Natural killer cell treated with Interleukin-12 subunit alpha and Interleukin-12 subunit beta and Interleukin-15 and Interleukin-18, amount 100 ng/mL, for 72 hours (primary cell): ENCODE measurements around the gene ARMH2. TPM values are rescaled to one million over a fixed set of nuclear protein-coding genes. Genes with fewer than 3 reads are reported as not detected.
A peak's percentile ranks its signal among the peaks of the same experiment; 100 is the strongest.
"Not testable (repeated sequence)": the region's sequence is repeated elsewhere in the genome, so short reads cannot be mapped to it uniquely, and the experiment has no call there.

Source experiments
- ATAC-seq, 2 donors: fragments of 150-1000 bp; cut with Tn5 transposase in 1 of 2; sonication (Bioruptor Pico), chemical (Tn5 transposase) in 1 of 2; 2 replicates each; pipeline ENCODE4 v1.10.0; 2021
- DNase-seq: peaks from one replicate; pipeline ENCODE4 v3.0.0; 2022; ENCODE audit warnings: low spot score
- H3K27ac Mint-ChIP-seq, 2 donors: 1 replicate in 1 of 2; 2 replicates in 1 of 2; pipeline ENCODE4 v1.8.0; 2022; ENCODE audit warnings: mixed read lengths in 2 of 2, mild to moderate bottlenecking in 1 of 2, moderate library complexity in 1 of 2
- H3K27me3 Mint-ChIP-seq, 2 donors: 1 replicate in 1 of 2; 2 replicates in 1 of 2; pipeline ENCODE4 v1.8.0; 2022; ENCODE audit warnings: mixed read lengths in 2 of 2
- H3K36me3 Mint-ChIP-seq: one replicate; pipeline ENCODE4 v1.8.0; 2022; ENCODE audit warnings: mixed read lengths
- H3K4me1 Mint-ChIP-seq, 2 donors: 1 replicate in 1 of 2; 2 replicates in 1 of 2; pipeline ENCODE4 v1.8.0; 2022; ENCODE audit warnings: low read depth in 2 of 2, mixed read lengths in 2 of 2, mild to moderate bottlenecking in 1 of 2
- H3K4me3 Mint-ChIP-seq: one replicate; pipeline ENCODE4 v1.8.0; 2022; ENCODE audit warnings: mixed read lengths
- H3K9me3 Mint-ChIP-seq: 2 replicates; pipeline ENCODE4 v1.8.0; 2022; ENCODE audit warnings: mixed read lengths
- total RNA-seq, 2 donors: library from RNA; stranded (reverse); gene quantifications; one replicate each; pipeline ENCODE4 v1.2.3, GENCODE V29; 2022

ARMH2 gene
- total RNA-seq, 2 donors from 2014 or later: 0.74 to 1.3 TPM

GRCh38 chr6:24766680-24767462 lies 31.8 kb downstream of the ARMH2 start:
- Mint-ChIP-seq H3K4me1 (peaks cover 0 to 4% of the 10 kb centered on the region in 2 donors), H3K36me3 (no peaks in the 10 kb centered on the region), H3K9me3 (no peaks in the 10 kb centered on the region), H3K27ac (no peak overlapping the region), H3K4me3 (no peak overlapping the region), H3K27me3 (no peaks in the 10 kb centered on the region)
- peak in 1 of 2 donors; percentile 59 for ATAC-seq
- no peak for DNase-seq

- not testable (repeated sequence) for H3K9me3 Mint-ChIP-seq, H3K36me3 Mint-ChIP-seq, H3K4me1 Mint-ChIP-seq, DNase-seq, H3K4me3 Mint-ChIP-seq, ATAC-seq, H3K27me3 Mint-ChIP-seq, H3K27ac Mint-ChIP-seq
Observed at GRCh38 chr6:24765968-24766367, 32.7 kb downstream of the ARMH2 start.

- not testable (repeated sequence) for DNase-seq, H3K27ac Mint-ChIP-seq, H3K9me3 Mint-ChIP-seq, H3K4me3 Mint-ChIP-seq, H3K4me1 Mint-ChIP-seq, H3K27me3 Mint-ChIP-seq, H3K36me3 Mint-ChIP-seq, ATAC-seq
Observed at GRCh38 chr6:24764833-24765828, 33.6 kb downstream of the ARMH2 start.

GRCh38 chr6:24763578-24763977 lies 35.1 kb downstream of the ARMH2 start:
- Mint-ChIP-seq H3K36me3 (no peaks in the 10 kb centered on the region), H3K4me3 (no peak overlapping the region)
- no peak for ATAC-seq

GRCh38 chr6:24761851-24762250 lies 36.9 kb downstream of the ARMH2 start:
- H3K27ac Mint-ChIP-seq: no peak overlapping the region
- H3K9me3 Mint-ChIP-seq: no peaks in the 10 kb centered on the region

More at GRCh38 chr6:24763578-24763977, 35.1 kb downstream of the ARMH2 start:
- Mint-ChIP-seq H3K27ac (no peak overlapping the region), H3K27me3 (no peaks in the 10 kb centered on the region), H3K4me1 (peaks cover 0 to 5% of the 10 kb centered on the region in 2 donors), H3K9me3 (no peaks in the 10 kb centered on the region)
- no peak for DNase-seq

GRCh38 chr6:24761193-24761835 lies 37.4 kb downstream of the ARMH2 start:
- H3K9me3 Mint-ChIP-seq: no peaks in the 10 kb centered on the region
- peaks cover 0 to 5% of the 10 kb centered on the region in 2 donors for H3K4me1 Mint-ChIP-seq
- no peaks in the 10 kb centered on the region for H3K36me3 Mint-ChIP-seq
- H3K27ac Mint-ChIP-seq: no peak overlapping the region
- ATAC-seq (peak; percentile 41 to 45), DNase-seq (no peak)
- no peaks in the 10 kb centered on the region for H3K27me3 Mint-ChIP-seq
- no peak overlapping the region for H3K4me3 Mint-ChIP-seq

More at GRCh38 chr6:24761851-24762250, 36.9 kb downstream of the ARMH2 start:
- Mint-ChIP-seq H3K4me1 (peaks cover 0 to 5% of the 10 kb centered on the region in 2 donors), H3K36me3 (no peaks in the 10 kb centered on the region), H3K27me3 (no peaks in the 10 kb centered on the region), H3K4me3 (no peak overlapping the region)
- no peak for DNase-seq
- no peak for ATAC-seq

GRCh38 chr6:24760210-24760609 lies 38.5 kb downstream of the ARMH2 start:
- no peak for ATAC-seq
- Mint-ChIP-seq H3K27me3 (no peaks in the 10 kb centered on the region), H3K27ac (no peak overlapping the region), H3K4me1 (peaks cover 0 to 4% of the 10 kb centered on the region in 2 donors), H3K9me3 (no peaks in the 10 kb centered on the region), H3K4me3 (no peak overlapping the region), H3K36me3 (no peaks in the 10 kb centered on the region)
- no peak for DNase-seq

- H3K4me1 Mint-ChIP-seq: peaks cover 0 to 2% of the 10 kb centered on the region in 2 donors
- H3K27me3 Mint-ChIP-seq: no peaks in the 10 kb centered on the region
- no peak for DNase-seq
- no peak for ATAC-seq
- no peaks in the 10 kb centered on the region for H3K36me3 Mint-ChIP-seq
- no peak overlapping the region for H3K4me3 Mint-ChIP-seq
- H3K9me3 Mint-ChIP-seq: no peaks in the 10 kb centered on the region
- H3K27ac Mint-ChIP-seq: no peak overlapping the region
Observed at GRCh38 chr6:24759718-24760117, 39.0 kb downstream of the ARMH2 start.

GRCh38 chr6:24757611-24758010 lies 41.1 kb downstream of the ARMH2 start:
- Mint-ChIP-seq H3K27ac (no peak overlapping the region), H3K36me3 (no peaks in the 10 kb centered on the region), H3K4me1 (peaks cover 0 to 2% of the 10 kb centered on the region in 2 donors), H3K4me3 (no peak overlapping the region), H3K27me3 (peaks cover 0 to 3% of the 10 kb centered on the region in 2 donors), H3K9me3 (no peaks in the 10 kb centered on the region)
- no peak for ATAC-seq
- DNase-seq: no peak

- Mint-ChIP-seq H3K4me1 (no peaks in the 10 kb centered on the region), H3K4me3 (no peak overlapping the region), H3K9me3 (no peaks in the 10 kb centered on the region), H3K27ac (no peak overlapping the region), H3K36me3 (no peaks in the 10 kb centered on the region), H3K27me3 (peaks cover 10 to 11% of the 10 kb centered on the region in 2 donors)
- ATAC-seq (no peak), DNase-seq (no peak)
Observed at GRCh38 chr6:24755279-24755678, 43.4 kb downstream of the ARMH2 start.

GRCh38 chr6:24754378-24754777 lies 44.3 kb downstream of the ARMH2 start:
- not testable (repeated sequence) for H3K4me1 Mint-ChIP-seq, ATAC-seq, H3K27ac Mint-ChIP-seq, H3K4me3 Mint-ChIP-seq, H3K9me3 Mint-ChIP-seq, H3K36me3 Mint-ChIP-seq, DNase-seq
- H3K27me3 Mint-ChIP-seq: peaks cover 10 to 12% of the 10 kb centered on the region in 2 donors

- H3K27ac Mint-ChIP-seq: no peak overlapping the region
- H3K36me3 Mint-ChIP-seq: no peaks in the 10 kb centered on the region
- H3K9me3 Mint-ChIP-seq: no peaks in the 10 kb centered on the region
- H3K4me3 Mint-ChIP-seq: no peak overlapping the region
- peaks cover 15 to 20% of the 10 kb centered on the region in 2 donors for H3K27me3 Mint-ChIP-seq
- peaks cover 0 to 5% of the 10 kb centered on the region in 2 donors for H3K4me1 Mint-ChIP-seq
- no peak for ATAC-seq
- DNase-seq: no peak
Observed at GRCh38 chr6:24753545-24753944, 45.2 kb downstream of the ARMH2 start.

- ATAC-seq (no peak), DNase-seq (no peak)
- Mint-ChIP-seq H3K27ac (peak overlapping the region in 1 of 2 donors; percentile 13), H3K4me1 (peaks cover 0 to 5% of the 10 kb centered on the region in 2 donors), H3K9me3 (no peaks in the 10 kb centered on the region), H3K36me3 (no peaks in the 10 kb centered on the region), H3K4me3 (no peak overlapping the region), H3K27me3 (peaks cover 18 to 20% of the 10 kb centered on the region in 2 donors)
Observed at GRCh38 chr6:24752917-24753492, 45.7 kb downstream of the ARMH2 start.
